Activated T-helper 1 cell treated with Interleukin-2 at 50 U/mL for 16 hours (primary cell): ENCODE results near the gene MBOAT2.

ENCODE experiments used
- DNase-seq: peaks from one replicate; pipeline ENCODE4 v3.0.0-alpha.2; 2020; ENCODE audit warnings: low read depth

Gene MBOAT2

DNA sequence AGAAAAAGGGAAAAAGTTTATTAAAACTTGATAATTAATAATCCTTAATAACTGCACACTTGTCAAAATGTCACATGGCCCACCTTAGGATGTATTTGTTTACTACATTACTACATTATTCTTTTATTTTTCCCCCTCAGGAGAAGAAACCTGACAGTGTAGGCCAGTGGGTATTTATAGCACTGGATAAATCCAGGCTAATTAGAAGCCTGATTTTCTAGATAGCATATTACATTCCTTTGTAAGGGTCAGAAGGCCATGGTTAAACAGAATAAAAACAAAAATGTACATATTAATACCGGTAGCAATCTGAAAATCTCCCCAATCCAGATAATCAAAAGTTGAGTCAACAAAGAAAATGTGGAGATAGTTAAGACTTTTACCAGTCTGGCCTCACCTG lies 144.6 kb downstream of the MBOAT2 start:
- DNase-seq, result no peak

DNA sequence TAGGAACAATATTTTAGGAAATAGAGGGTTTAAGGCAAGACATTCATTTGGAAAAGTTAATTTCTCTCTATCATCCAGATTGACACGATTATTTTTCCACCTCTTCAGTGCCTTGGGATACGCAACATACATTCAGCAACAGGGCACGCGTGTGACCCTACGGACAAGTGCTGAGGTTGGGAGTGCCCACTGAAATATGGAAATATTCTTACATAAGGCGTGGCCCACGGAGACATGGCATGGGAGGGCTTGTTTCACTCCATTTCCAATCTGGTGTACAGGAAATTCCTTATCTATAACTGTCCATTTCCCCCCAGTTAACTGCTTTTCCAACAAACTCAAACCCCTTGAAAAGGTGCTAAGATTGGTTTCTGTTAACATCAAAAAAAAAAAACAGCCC lies 145.2 kb downstream of the MBOAT2 start:
- DNase-seq, result no peak

DNA sequence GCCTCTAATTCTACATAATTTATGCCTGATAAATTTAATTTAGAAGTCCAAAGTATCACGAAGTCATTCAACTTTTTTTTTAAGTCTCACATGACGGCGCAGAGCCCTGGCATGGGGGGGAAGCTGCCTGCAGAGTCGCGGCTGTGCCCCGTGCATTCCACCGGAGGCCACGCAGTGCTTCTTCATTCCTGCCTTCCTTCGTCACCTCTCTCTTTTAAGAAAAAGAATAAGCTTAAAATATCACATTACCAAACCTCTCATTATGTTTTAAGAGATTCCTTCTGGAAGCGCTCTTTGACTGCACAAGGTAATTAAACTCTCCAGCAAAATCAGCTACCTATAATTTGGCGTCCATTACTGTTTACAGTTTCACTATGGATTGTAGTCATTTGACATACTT lies 145.8 kb downstream of the MBOAT2 start:
- DNase-seq, result no peak

DNA sequence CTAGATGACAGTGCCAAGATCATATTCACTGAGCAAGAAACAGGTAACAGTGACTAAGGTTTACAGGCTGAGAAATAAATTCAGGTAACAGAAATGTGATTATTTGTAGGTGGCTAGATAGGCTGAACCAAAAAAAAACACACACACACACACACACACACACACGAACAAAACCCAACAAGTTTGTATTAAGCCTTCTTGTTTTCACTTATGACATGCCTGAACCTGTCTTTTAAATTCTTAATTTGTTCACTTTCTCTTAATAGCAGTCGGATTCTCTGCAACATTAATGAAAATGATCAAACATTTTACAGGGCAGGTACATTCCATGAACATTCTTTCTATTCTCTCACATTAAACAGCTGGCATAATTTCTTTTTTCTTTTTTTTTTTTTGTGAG lies 147.3 kb downstream of the MBOAT2 start:
- no peak for DNase-seq

DNA sequence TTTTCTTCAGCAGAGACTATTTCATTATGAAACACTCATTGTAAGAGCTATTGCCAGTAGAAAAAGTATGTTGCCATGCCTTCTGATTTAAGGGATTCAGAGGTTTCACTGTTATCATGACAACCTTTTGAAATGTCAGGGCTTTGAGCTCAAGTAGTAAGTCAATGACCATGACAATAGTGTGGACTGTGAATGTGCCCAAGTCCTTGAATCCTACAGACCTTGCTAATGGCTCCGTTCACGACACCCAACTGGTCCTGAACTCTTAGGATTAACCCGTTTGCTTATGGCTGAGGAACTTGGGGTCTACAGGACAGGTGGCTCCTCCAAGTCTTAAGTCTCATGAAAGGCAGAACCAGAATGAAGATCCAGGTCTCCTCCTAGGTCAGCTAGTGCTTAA lies 148.5 kb downstream of the MBOAT2 start:
- DNase-seq, result no peak

DNA sequence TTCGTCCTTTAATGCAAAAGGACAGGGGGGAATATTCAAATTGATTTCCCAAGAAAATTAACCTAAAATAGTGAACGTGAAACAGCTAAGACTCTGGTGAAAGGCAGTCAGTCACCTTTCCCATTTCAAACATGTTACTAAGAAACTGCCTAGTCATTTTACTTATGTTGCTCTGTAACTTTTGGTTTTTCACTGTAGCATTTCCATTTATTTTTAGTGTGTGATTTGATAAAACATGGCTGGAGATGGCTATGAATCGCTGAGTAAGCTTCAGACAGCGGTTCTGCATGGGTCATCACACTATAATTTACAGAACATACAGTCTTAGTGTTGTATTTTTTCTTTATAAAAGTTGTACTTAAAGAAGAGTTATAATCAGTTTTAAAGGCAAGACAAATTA lies 150.1 kb downstream of the MBOAT2 start:
- DNase-seq, result no peak

DNA sequence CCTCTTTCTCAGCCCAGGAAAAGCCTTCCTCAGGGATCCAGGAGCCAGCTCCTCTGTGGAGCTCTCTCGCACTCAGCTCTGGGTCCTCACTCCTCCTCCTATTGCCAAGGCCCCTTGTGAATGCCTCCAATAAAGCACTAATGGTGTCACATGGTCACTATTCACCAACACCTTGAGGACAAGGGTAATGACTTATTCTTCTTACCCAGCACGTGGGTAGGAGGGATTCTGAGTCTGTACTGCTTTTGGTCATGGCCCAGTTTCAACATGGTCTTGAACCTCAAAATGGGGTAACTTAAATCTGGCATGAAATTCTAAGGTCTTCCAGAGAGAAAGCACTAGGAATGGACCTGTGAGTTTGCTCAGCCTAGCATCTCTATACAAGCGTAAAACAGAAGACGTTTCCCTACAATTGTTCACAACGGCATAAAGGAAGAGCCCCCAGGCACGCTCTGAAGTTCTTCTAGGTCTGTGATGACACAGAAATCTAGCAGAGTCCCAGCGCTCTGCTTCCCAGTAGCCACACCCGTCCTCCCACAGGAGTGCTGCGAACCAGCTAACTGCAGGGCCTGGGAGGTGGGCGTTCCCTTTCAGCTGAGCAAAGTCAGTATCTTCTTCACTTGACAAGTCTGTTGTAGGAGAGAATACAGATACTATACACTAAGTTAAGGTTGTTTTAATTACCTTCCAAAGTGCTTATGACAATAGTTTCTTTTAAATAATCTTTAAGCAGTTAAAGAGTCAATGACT lies 151.5 kb downstream of the MBOAT2 start:
- DNase-seq, result no peak

DNA sequence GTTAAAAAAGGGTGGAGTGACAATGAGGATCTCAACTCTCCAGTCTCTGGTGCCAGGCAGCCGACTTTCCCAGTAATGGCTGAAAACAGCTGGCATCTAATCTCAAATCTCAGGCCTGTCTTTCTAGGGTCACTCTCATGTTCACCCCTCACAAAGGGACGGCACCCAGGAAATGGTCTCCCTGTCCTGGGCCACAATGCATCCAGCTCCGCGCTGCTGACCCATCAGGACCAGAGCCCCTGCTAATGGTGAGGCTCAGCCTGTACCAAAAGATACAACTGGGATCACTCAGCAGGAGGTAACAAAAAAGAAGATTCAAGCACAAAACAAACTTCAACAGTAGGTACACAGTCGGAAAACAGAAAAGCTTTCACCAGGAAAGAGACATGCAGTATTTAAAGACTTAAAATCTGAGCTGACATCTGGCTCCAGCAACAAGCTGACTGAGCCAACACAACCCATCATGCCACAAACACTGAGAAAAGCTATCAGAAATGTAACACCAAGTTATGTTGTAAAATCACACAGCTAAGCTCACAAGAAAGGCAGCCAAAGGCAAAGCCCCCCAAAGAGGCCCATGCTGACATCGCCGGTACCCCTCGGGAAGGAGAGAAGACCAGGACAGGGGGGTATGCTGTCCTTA lies 152.5 kb downstream of the MBOAT2 start:
- no peak for DNase-seq

DNA sequence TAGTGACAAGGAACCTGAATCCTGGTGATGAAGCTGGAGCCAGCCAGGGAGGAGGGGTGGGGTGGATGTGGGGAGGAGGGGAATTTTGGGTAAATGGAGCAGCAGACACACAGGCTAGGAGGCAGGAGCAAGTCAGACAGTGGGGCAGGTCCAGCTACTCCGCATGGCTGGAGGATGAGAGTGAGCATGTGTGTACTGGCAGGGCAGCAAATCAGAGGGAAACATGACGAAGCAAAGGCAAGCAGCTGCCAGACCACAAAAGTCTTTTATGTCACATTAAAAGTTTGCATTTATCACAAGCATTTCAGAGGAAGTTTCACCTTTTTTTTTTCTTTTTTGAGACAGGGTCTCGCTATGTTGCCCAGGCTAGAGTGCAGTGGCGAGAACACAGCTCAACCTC lies 154.2 kb downstream of the MBOAT2 start:
- no peak for DNase-seq

DNA sequence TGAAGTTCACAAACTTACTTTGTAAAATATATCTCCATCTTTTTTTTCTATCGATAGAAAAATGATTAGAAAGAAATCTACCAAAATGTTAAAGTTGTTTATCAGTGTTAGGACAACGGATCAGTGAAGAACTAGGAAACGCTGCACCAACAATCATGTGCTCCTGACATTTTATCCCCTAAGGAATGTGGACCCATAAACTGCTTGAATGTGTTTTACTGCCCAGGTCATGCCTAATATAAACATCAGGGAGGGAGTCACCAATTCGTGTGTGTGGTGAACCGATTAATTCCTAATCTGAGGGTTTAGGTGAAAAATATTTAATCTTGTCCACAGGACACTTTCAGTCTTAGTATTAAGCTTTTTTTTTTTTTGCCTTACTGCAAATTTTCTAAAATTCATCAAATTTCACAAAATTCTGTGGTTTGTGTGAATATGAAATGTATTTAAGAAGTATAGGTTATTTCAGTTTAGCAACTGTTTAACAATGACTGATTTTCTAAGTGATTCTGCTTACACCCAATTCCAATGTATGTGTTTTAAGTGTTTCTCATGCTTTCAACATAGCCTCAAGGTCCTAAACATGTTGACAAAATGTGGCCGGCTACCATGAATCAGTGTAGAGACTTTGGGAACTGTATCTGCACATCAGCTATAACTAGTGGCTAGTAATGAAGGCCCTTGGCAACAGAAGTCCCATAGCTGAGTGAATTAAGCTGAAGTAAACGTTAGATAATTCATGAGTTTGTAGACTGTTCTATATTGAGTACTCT lies 155.0 kb downstream of the MBOAT2 start:
- no peak for DNase-seq

DNA sequence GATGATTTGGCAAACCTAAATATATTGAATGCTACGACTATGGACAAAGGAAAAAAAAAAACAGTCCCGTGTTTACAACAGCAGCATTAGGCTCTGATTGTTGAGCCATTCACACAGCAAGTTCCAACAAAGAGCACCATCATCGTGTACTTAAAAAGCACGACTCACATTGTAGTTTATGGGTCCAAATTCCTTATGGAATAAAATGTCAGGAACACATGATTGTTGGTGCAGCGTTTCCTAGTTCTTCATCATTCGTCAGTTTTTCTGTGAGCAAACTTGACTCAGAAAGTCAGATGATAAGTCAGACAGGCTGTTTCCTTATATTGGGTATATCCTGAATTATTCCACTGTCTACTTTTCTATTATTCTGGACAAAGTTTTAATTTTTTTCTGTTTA lies 156.1 kb downstream of the MBOAT2 start:
- DNase-seq, result no peak

DNA sequence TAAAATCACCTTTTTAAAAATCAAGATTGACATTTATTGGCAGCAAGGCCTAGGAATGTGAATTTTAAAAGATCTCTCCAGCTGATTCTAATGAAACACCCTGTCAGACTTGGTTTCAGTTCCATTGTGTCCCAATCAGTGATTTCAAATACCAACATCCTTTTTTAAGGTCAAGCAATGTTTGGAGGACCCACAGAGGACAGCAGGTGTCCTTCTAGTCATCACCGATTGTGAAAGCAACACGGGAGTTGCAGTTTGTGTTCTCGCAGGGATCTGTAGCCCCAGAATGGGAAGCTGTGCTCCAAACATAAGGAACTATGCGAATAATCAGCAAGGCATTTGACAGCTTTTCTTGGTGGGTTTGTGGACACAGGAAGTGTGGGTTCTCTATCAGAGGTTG lies 161.6 kb downstream of the MBOAT2 start:
- no peak for DNase-seq

DNA sequence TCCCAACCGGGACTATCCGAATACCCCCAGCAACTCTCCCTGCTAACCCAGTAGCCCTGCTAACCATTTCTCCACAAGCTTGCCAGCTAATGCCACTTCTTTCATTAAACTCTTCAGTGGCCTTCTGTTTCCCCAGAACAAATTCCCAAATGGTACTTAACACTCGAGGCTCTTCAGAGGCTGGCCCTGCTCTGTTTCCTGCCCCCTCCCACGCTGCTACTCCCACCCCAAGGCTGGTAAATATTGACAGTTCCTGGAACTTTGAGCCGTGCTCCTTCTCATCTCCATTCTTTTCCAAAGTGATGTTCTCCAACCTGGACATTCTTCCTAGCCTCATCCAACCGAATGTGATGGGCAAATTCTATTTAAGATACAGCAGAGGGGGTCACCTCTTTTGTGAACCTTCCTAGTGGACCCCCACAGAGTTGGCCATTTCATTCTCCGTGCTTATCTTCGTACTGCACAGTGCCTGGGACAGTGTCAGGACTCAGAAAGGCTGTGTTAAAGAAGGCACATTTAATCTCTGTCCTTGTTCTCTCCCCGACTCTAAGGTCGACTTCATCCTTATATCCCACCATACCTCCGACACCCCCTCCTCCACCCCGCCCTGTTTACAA lies 162.9 kb downstream of the MBOAT2 start:
- DNase-seq, result no peak

DNA sequence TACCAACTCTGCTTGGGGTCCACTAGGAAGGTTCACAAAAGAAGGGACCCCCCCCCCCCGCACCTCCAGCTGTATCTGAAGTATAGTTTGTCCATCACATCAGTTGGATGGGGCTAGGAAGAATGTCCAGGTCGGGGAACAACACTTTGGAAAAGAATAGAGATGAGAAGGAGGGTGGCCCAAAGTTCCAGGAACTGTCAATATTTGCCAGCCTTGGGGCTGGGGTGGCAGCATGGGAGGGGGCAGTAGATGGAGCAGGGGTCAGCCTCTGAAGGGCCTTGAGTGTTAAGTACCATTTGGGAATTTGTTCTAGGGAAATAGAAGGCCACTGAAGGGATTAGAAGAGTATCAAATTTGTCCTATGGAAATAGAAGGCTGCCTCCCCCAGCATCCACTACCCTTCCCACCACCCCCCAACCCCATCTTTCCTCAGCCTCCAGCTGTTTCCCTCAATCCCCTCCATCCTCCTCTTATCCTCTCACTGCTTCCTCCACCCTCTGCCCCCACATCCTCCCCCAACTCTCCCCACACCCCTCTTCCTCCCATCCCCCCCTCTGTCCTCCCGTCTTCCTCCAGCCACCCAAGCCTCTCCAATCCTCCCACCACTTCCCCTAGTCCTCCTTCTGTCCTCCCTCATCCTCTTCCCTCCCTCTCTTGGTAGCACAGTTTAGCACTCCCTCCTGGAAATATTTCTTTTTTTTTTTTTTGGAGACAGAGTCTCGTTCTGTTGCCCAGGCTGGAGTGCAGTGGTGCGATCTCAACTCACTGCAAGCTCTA lies 164.1 kb downstream of the MBOAT2 start:
- no peak for DNase-seq

DNA sequence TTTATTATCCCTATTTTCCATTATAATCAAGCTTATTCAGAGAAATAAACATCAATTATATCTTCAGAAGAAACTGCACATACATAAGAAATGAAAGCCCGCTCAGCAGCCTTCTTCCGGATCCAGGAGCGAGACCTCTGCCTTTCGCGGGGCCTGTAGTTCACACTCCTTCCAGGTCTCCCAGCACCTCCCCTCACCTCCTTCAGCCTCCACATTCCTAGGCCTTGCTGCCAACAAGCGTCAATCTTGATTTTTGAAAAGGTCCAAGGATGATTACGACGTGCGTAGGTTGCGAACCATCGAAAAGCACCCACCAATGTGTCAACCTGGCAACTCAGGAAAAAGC lies 165.7 kb downstream of the MBOAT2 start:
- no peak for DNase-seq

DNA sequence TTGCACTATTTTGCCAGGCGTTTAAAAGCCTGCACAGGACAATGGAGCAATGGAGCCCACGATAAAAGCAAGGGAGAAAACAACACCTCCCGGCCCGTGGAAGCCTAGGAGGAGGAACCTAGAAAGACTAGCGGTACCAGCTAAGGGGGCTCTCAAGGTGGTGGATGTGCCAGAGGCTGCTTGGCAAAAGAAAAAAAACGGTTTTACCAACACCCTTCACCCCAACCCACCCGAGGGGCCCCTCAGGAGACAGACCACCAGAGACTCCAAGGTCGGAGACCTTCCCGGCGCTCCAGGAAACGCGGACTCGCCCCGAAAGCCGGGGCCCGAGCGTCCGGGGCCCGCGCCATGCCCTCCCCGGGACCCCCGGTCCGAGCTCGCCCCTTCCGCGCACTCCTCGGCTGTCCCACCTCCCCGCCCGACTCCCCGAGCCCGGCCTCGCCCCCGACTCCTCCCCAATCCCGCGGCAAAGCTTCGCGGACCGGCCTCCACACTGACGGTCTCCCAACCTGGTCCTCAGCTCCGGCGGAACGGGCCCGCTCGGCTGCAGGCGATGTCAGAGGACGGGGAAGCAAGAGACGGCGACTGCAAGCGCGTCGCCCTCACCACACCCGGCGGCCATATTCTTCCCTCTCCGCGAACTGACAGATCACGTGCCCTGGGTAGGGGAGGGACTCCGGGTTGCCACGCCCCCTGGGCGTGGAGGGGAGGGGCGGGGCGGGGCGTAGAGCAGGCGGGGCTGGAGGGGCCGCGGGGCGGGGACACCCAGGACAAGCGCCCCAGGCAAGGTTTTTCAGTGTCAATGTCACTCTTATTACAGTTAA lies 166.3 kb downstream of the MBOAT2 start, which contains the start of gene KIDINS220:
KIDINS220 (minus strand) TSS at position 643 of the 824 bp plus-strand sequence. CDS start 10,520 bp downstream, outside the sequence.
- peak; percentile 77 for DNase-seq

DNA sequence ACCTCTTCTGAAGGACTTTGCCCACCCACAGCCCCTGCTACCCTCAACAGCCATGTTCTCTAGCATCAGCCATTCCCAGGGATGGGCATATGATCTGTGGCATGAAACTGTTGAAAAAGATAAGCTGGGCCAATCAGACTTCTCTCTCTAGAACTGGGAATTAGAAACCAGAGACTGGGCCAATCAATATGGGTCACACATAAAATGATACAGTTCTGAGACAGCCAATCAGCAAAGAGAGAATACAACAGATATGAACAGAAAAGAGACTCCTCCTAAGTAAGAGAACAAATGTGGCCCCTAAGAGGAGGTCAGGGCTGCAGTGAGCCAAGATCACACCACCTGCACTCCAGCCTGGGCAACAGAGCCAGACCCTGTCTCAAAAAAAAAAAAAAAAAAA lies 168.2 kb downstream of the MBOAT2 start:
- DNase-seq, result no peak

DNA sequence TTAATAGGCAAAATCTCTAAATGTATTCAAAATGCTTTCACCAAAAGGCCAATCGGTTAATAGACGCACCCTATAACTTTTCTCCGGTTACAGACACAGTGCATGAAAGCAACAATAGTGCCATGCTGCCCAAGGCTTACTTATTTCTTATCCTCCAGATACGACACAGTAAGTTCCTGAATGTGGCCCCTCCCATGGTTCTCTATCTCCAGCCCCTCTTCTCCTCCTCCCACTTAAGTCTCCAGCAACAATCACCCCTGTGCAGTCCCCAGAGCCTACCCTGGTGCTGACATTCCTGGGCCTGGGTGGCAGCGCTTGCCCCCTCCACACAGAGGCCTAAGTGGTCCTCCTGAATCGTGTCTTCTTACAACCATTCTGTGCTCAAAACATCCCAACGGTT lies 169.6 kb downstream of the MBOAT2 start:
- DNase-seq, result no peak

DNA sequence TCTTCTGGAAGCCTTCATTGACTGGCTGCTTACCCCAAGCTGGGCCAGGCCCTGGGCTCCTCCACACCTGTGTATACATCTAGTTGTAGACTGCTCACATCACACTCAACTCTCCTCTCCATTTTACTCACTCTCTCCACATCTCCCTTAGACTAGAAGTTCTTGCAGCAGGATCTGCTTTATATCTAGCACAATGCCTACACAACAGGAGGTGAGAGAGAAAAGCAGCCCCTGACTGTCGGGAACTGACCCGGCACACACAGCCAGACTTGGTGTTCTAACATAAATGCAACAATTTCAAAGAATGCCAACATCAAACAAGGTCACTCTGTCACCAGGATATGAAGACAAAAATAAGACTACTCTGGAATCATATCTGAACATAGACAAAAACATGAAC lies 172.0 kb downstream of the MBOAT2 start:
- DNase-seq, result no peak

DNA sequence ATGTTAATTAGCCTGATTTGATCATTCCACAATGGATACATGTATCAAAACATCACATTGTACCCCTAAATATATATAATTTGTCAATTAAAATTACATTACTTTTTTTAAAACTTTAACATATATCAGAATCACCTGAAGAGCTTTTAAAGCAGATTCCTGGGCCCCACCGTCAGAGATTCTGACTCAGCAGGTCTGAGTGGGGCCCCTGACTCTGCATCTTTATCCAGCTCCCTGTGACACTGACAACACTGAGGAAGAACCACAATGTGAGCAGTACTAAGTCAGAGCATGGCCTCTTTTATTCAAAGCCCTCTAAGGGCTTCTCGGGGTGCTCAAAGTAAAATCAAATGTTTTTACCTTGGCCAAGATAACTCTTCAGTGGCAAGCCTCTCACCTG lies 175.8 kb downstream of the MBOAT2 start:
- DNase-seq, result no peak

DNA sequence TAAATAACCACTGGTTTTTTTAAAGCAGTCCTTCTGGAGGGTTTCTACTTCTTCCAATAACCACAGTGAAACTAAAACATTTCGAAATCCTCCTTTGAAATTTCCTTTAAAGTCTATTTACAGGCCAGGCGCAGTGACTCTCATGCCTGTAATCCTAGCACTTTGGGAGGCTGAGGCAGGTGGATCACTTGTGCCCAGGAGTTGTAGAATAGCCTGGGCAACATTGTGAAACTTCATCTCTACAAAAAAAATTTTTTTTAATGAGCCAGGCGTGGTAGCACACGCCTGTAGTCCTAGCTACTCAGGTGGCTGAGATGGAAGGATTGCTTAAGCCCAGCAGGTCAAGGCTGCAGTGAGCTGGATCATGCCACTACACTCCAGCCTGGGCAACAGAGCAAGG lies 181.3 kb downstream of the MBOAT2 start:
- no peak for DNase-seq
